HL-60 (cell line): ENCODE measurements around the gene JADE2.
A peak's percentile ranks its signal among the peaks of the same experiment; 100 is the strongest.

ENCODE experiments used
- DNase-seq, 2 experiments: peaks; one replicate each; pipeline ENCODE4 v3.0.0-alpha.2; 2010 to 2020; ENCODE audit warnings: low read depth in 1 of 2, low spot score in 1 of 2
- H3K27ac ChIP-seq: fragments of 250-450 bp; sonication (Bioruptor Pico); replicated peaks from 2 replicates; pipeline ENCODE4 v1.5.1; 2020; ENCODE audit warnings: mild to moderate bottlenecking, moderate library complexity
- H3K27me3 ChIP-seq: fragments of 250-450 bp; sonication (Bioruptor Pico); 2 replicates; pipeline ENCODE4 v1.5.1; 2021; ENCODE audit warnings: mild to moderate bottlenecking, moderate library complexity; ENCODE audit not compliant: insufficient read depth, poor library complexity, severe bottlenecking
- H3K4me3 ChIP-seq: replicated peaks from 2 replicates; pipeline ENCODE4 v1.5.1; 2011; ENCODE audit warnings: mild to moderate bottlenecking, control low read depth, low read length; ENCODE audit not compliant: insufficient read depth
- CTCF ChIP-seq: IDR thresholded peaks from one replicate; pipeline ENCODE4 v1.5.1; 2011; ENCODE audit warnings: low read length, control low read depth, inconsistent platforms; ENCODE audit not compliant: insufficient read depth
- GABPA ChIP-seq: IDR thresholded peaks from 2 replicates; pipeline ENCODE4 v1.6.1; 2012; ENCODE audit warnings: low read depth
- POLR2AphosphoS5 ChIP-seq: IDR thresholded peaks from 2 replicates; pipeline ENCODE4 v1.6.1; 2012; ENCODE audit warnings: low read depth
- REST ChIP-seq: IDR thresholded peaks from 2 replicates; pipeline ENCODE4 v1.6.1; 2012; ENCODE audit warnings: low read depth; ENCODE audit not compliant: insufficient replicate concordance
- SPI1 ChIP-seq: IDR thresholded peaks from 2 replicates; pipeline ENCODE4 v1.6.1; 2012; ENCODE audit warnings: low read depth, mild to moderate bottlenecking, borderline replicate concordance

JADE2 gene

GRCh38 chr5:134541736-134542376 lies 16.4 kb downstream of the JADE2 start:
- Histone ChIP-seq H3K27ac (no peak overlapping the region), H3K27me3 (no peaks in the 10 kb centered on the region), H3K4me3 (no peak overlapping the region)
- DNase-seq = no peak
- TF ChIP-seq GABPA (no peak), REST (peak; percentile 91)

- DNase-seq = peak in 1 of 2 experiments; percentile 40
- Histone ChIP-seq H3K4me3 (no peak overlapping the region), H3K27me3 (no peaks in the 10 kb centered on the region), H3K27ac (peak overlapping the region; percentile 64)
- TF ChIP-seq CTCF (no peak), SPI1 (no peak)
Measured at GRCh38 chr5:134543820-134544614, 18.5 kb downstream of the JADE2 start.

GRCh38 chr5:134545070-134545868 lies 19.8 kb downstream of the JADE2 start:
- Histone ChIP-seq H3K4me3 (no peak overlapping the region), H3K27ac (peak overlapping the region; percentile 64), H3K27me3 (no peaks in the 10 kb centered on the region)
- DNase-seq = peak in 1 of 2 experiments; percentile 53
- TF ChIP-seq REST = no peak
- no peak for TF ChIP-seq POLR2AphosphoS5
- no peak for TF ChIP-seq SPI1
- TF ChIP-seq GABPA = no peak
- TF ChIP-seq CTCF = no peak

GRCh38 chr5:134547066-134547465 lies 21.6 kb downstream of the JADE2 start:
- no peak overlapping the region for H3K4me3 ChIP-seq
- no peak for DNase-seq
- TF ChIP-seq CTCF (no peak), REST (no peak), SPI1 (no peak), POLR2AphosphoS5 (no peak), GABPA (no peak)
- no peaks in the 10 kb centered on the region for H3K27me3 ChIP-seq
- no peak overlapping the region for H3K27ac ChIP-seq
